Stimulated activated CD4-positive, alpha-beta T cell treated with anti-CD3 and anti-CD28 coated beads, Interleukin-1b, Interleukin-23, amount 100 ng/mL, for 24 hours (primary cell): ENCODE results near the gene LPIN2.

Experiments
- DNase-seq, 4 experiments: peaks; one replicate each; pipeline ENCODE4 v3.0.0-alpha.2; 2020; ENCODE audit warnings: low read depth in 4 of 4, low spot score in 1 of 4

LPIN2 gene

GRCh38 chr18:2984703-2985261, 28.2 kb downstream of the LPIN2 start:
- no peak for DNase-seq

- DNase-seq, result no peak
Observed at GRCh38 chr18:2984091-2984490, 28.9 kb downstream of the LPIN2 start.

- no peak for DNase-seq
Observed at GRCh38 chr18:2983296-2983695, 29.6 kb downstream of the LPIN2 start.

GRCh38 chr18:2982452-2983269, 30.3 kb downstream of the LPIN2 start:
- no peak for DNase-seq

- no peak for DNase-seq
Observed at GRCh38 chr18:2982022-2982421, 30.9 kb downstream of the LPIN2 start.

- DNase-seq, result no peak
Observed at GRCh38 chr18:2981212-2981728, 31.7 kb downstream of the LPIN2 start.

- DNase-seq, result no peak
Observed at GRCh38 chr18:2979871-2980790, 32.8 kb downstream of the LPIN2 start.

GRCh38 chr18:2979129-2979528, 33.8 kb downstream of the LPIN2 start:
- no peak for DNase-seq

- DNase-seq, result no peak
Observed at GRCh38 chr18:2978661-2979106, 34.3 kb downstream of the LPIN2 start.

- no peak for DNase-seq
Observed at GRCh38 chr18:2978208-2978607, 34.7 kb downstream of the LPIN2 start.

GRCh38 chr18:2976218-2977132, 36.5 kb downstream of the LPIN2 start:
- no peak for DNase-seq

GRCh38 chr18:2974731-2975130, 38.2 kb downstream of the LPIN2 start:
- DNase-seq, result no peak

- DNase-seq, result peak in 1 of 4 experiments; percentile 44
Observed at GRCh38 chr18:2971741-2972552, 41.0 kb downstream of the LPIN2 start.

GRCh38 chr18:2970772-2971659, 41.9 kb downstream of the LPIN2 start:
- no peak for DNase-seq

- no peak for DNase-seq
Observed at GRCh38 chr18:2970344-2970743, 42.6 kb downstream of the LPIN2 start.

- no peak for DNase-seq
Observed at GRCh38 chr18:2969695-2970094, 43.2 kb downstream of the LPIN2 start.

- no peak for DNase-seq
Observed at GRCh38 chr18:2968606-2969005, 44.3 kb downstream of the LPIN2 start.

GRCh38 chr18:2967820-2968219, 45.1 kb downstream of the LPIN2 start:
- no peak for DNase-seq

- DNase-seq, result no peak
Observed at GRCh38 chr18:2967357-2967756, 45.6 kb downstream of the LPIN2 start.
